HG03575 (cell line): ENCODE measurements around the gene GSG1.

Source experiments
- ATAC-seq: cut with Tn5 transposase; IDR thresholded peaks from one replicate; pipeline ENCODE4 v1.9.1; 2021; ENCODE audit not compliant: unreplicated experiment, insufficient number of reproducible peaks, low FRiP score; ENCODE audit errors: extremely low read depth

The GSG1 gene

GRCh38 chr12:13103391-13104033 is at the start of gene GSG1:
GSG1 (minus strand) TSS chr12:13103667; CDS start chr12:13103512, 155 bp downstream.
- ATAC-seq, result no peak

- ATAC-seq, result no peak
Measured at GRCh38 chr12:13153180-13153579, 49.7 kb upstream of the GSG1 start.

DNA sequence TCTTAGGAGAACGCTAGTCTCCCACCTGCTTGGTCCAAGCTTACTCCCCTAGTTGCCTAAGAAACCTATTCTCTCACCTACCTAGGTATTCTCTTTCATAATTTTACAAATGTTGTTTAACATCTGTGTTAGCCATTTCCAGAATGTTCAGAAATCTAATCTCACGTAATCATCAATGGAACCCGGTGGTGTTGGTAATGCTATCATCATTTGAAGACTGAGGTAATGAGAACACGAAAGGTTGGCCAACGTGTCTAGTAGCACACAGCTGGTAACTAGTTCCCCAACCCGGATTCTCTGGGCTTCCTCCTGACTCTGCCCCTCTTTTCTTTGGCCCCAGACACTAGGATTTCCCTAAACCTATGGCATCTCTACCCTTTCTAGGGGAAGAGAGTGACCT is 49.3 kb upstream of the GSG1 start:
- no peak for ATAC-seq

GRCh38 chr12:13152281-13152680 is 48.8 kb upstream of the GSG1 start:
- no peak for ATAC-seq

- ATAC-seq, result no peak
Measured at GRCh38 chr12:13149411-13149810, 45.9 kb upstream of the GSG1 start.

GRCh38 chr12:13148485-13148847 is 45.0 kb upstream of the GSG1 start:
- no peak for ATAC-seq

- ATAC-seq, result no peak
Measured at GRCh38 chr12:13147688-13148484, 44.4 kb upstream of the GSG1 start.

- no peak for ATAC-seq
Measured at GRCh38 chr12:13146336-13146938, 43.0 kb upstream of the GSG1 start.

DNA sequence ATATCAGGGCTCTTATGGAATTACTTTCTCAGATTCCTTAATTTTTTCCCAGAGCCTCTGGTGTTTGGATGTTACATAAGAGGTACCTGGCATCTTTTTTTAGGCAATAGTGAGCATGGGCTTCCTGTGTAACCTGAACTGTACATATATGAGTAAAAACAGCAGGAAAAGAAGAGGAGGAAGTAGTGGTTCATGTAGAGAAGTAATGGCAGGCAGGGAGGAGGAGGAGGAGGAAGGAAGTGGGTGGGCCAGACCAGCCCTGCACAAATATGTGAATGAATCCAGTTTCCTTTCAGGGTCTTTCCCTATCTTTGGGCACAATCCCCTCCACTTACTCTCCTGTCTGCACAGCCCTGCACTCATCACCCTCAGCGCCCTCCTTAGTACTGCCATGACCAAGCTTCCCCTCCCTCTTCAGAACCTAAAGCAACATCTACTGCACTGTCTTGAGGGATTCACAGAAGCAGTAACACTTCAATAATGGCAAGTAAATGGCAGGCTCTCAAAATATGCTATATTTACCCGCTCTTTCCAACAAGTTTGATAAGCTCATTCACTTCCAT is 40.9 kb upstream of the GSG1 start:
- ATAC-seq, result no peak

- ATAC-seq, result no peak
Measured at GRCh38 chr12:13142747-13143146, 39.3 kb upstream of the GSG1 start.

DNA sequence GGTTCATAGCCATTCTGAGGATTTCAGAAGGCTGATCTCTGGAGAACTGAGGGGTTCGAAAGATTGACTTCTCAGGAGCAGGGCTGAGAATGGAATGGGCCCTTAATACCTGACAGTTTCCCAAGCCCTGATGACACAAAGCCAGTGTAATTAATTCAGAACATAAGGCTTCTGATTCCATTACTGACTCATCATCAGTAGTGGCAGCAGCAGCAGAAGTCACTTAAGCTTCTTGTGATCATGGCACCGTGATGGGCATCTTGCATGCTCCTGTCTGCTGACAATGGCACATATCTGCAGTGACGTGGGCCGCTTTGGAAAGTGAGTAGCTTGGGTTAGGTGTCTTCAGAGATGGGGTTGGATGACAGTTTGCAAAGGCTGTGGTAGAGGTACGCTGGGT is 38.2 kb upstream of the GSG1 start:
- ATAC-seq, result no peak

DNA sequence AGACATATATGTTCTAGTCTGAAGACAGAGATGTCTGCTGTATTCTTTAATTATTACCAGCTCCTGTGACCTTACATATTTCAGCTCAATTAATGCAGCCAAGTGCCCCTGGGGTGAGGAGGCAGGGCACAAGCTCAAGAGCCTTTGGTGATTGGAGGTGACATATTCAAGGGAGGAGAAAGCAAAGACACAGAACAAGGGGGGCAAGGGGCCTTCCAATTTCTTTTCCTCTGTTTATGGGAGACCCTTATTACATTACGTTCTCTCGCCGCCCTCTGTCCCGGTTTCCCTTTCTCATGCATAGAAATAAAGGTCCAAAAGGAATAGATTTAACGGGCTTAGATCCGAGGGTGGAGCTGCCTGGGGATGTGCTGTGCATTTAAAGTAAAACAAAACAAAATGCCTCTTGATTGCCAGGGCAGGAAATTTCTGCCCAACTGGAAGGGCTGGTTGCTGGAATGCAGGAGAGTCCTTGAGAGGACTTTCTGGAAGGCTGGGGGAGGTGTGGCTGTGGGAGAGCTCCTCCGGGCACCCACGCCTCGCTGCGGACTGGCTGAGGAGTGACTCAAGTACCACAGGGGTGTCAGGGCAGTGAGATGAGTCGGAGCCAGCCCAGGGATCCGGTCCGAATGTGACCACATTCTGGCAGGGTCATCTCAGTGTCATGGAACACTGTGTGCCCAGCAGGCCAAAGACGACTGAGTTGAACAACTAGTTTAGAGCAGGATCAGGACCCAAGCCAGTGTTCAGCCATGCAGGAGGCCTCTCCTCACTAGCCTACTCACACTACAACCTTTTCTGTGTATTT is 32.1 kb upstream of the GSG1 start:
- ATAC-seq, result no peak

DNA sequence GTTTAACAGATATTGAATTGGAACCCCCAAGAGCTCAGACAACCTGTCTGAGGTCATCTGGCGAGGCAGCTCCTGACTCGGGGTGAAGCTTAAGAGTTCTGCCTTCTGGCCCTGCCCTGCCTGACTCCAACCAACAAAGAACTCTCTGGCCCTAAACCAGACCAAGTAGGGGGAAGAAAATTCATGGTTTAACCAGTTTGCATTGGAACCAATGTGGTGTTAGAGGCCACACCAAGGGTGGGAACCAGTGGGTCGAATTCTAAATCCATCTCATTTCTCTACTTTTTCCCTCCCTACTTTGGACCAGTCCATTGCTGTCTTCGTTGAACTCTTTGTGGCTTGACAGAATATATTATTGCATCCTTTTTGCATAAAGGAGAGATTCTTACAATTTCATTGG is 30.4 kb upstream of the GSG1 start:
- no peak for ATAC-seq

DNA sequence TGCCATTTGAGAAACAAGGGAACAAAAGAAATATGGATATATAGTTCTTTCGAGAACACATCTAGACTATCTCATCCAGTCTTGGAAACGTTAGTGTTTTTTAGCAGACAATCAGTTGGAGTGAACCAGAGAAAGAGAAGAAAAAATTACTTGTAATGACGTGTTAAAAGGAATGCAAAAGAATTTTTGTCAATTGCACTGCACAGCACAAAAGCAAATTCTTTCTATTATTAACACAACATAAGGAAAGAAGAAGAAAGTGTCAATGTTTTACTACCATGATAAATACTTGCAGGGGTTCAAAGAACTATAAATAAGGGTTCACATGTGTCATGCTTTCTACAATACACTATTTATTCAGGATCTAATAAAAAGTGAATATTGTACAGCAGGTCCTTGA is 27.5 kb upstream of the GSG1 start:
- no peak for ATAC-seq

DNA sequence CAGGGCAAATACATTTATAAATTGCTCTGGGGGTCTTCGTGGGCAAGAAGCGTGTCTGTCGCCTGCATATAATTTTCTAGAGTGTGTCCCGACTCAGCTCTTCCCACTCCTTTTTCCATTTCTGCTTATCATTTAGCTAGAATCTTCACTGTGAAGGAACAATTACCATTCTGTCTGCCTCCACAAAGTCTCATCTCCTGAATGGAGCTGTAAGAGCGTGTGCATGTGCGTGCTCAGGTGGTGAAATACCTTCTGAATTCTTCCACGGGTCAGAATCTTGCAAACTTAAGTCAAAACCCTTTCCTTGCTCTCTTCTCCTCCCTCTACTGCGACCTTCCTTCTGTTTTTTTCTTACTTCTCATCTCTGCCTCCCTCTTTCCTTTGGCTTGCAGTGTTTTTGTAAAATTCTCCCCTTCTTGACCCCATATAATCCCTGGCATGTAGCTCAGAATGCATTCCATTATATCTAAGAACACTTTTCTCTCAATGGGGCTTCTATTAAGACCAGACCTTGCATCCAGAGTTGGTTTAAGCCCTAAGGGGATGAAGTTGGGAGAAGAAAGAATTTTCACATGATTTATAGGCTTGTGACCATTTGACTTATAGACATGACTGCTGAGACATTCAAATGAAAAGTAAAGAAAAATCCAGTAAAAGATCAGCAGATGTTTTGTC is 25.0 kb upstream of the GSG1 start:
- no peak for ATAC-seq

DNA sequence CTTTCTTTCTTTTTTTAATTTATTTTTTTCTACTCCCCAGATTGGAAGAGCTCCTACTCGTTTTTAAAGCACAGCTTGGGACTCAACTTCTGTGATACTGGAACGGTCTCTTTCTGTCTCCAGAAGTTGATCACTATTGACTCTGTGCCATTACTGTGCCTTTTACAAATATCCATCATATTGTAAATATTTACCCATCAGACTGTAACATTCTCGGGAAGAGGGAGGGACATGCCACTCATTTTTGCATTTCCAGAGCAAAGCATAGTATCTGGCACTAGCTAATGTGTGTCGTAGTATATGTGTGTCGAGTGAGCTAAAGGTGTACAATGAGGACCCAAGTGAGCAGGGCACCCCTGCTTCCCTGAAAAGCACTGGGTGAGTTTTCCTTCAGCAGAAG is 24.0 kb upstream of the GSG1 start:
- no peak for ATAC-seq

GRCh38 chr12:13126494-13126893 is 23.0 kb upstream of the GSG1 start:
- no peak for ATAC-seq

- ATAC-seq, result no peak
Measured at GRCh38 chr12:13125996-13126395, 22.5 kb upstream of the GSG1 start.
